HEK293T (cell line): ENCODE data around the gene FRYL.

Source experiments
- CTCF ChIA-PET: fragments of 350-600 bp; formaldehyde crosslinking; extraction: SDS; loops from one replicate; lab custom pipeline; 2021; ENCODE audit warnings: antibody characterized with exemption, inconsistent platforms; lab: Yijun Ruan, JAX
- POLR2A ChIA-PET: fragments of 350-600 bp; formaldehyde crosslinking; extraction: SDS; loops from one replicate; lab custom pipeline; 2020; ENCODE audit warnings: antibody characterized with exemption, inconsistent platforms; lab: Yijun Ruan, JAX
- DNase-seq: peaks from one replicate; pipeline ENCODE4 v3.0.0; 2012; ENCODE audit warnings: mixed read lengths; ENCODE audit errors: extremely low spot score
- ARNT ChIP-seq: fragments of 450-650 bp; IDR thresholded peaks from 2 replicates; pipeline ENCODE4 v1.6.1; 2017; ENCODE audit warnings: mild to moderate bottlenecking
- BHLHE40 ChIP-seq: fragments of 450-650 bp; IDR thresholded peaks from 2 replicates; pipeline ENCODE4 v1.6.1; 2016; ENCODE audit warnings: mild to moderate bottlenecking, moderate library complexity, borderline replicate concordance
- CTBP1 ChIP-seq: fragments of 450-650 bp; IDR thresholded peaks from 2 replicates; pipeline ENCODE4 v1.6.1; 2016; ENCODE audit warnings: borderline replicate concordance
- ELF4 ChIP-seq: fragments of 450-650 bp; IDR thresholded peaks from 2 replicates; pipeline ENCODE4 v1.6.1; 2017; ENCODE audit warnings: antibody characterized with exemption
- FOXA1 ChIP-seq: fragments of 450-650 bp; IDR thresholded peaks from 2 replicates; pipeline ENCODE4 v1.6.1; 2016; ENCODE audit warnings: mild to moderate bottlenecking
- FOXK2 ChIP-seq: fragments of 450-650 bp; IDR thresholded peaks from 2 replicates; pipeline ENCODE4 v1.6.1; 2016; ENCODE audit warnings: mild to moderate bottlenecking
- FOXM1 ChIP-seq: fragments of 450-650 bp; IDR thresholded peaks from 2 replicates; pipeline ENCODE4 v1.6.1; 2017; ENCODE audit warnings: mild to moderate bottlenecking, borderline replicate concordance
- HDGF ChIP-seq: fragments of 450-650 bp; IDR thresholded peaks from 2 replicates; pipeline ENCODE4 v1.6.1; 2017; ENCODE audit warnings: antibody characterized with exemption, borderline replicate concordance
- L3MBTL2 ChIP-seq: fragments of 450-650 bp; conservative IDR thresholded peaks from 2 replicates; pipeline ENCODE4 v1.6.1; 2016; ENCODE audit warnings: mild to moderate bottlenecking
- LEF1 ChIP-seq: fragments of 450-650 bp; IDR thresholded peaks from 2 replicates; pipeline ENCODE4 v1.6.1; 2017; ENCODE audit warnings: mild to moderate bottlenecking, borderline replicate concordance
- NFRKB ChIP-seq: fragments of 450-650 bp; IDR thresholded peaks from 2 replicates; pipeline ENCODE4 v1.6.1; 2016; ENCODE audit warnings: mild to moderate bottlenecking, moderate library complexity
- SP1 ChIP-seq: fragments of 450-650 bp; IDR thresholded peaks from 2 replicates; pipeline ENCODE4 v1.6.1; 2017
- SUZ12 ChIP-seq: fragments of 450-650 bp; IDR thresholded peaks from 2 replicates; pipeline ENCODE4 v1.6.1; 2016; ENCODE audit warnings: mild to moderate bottlenecking
- TARDBP ChIP-seq: fragments of 450-650 bp; IDR thresholded peaks from 2 replicates; pipeline ENCODE4 v1.6.1; 2016
- ZNF384 ChIP-seq: fragments of 450-650 bp; IDR thresholded peaks from 2 replicates; pipeline ENCODE4 v1.6.1; 2016
- TF ChIP-seq, protein P1 (sequence below): fragments of 450-650 bp; IDR thresholded peaks from 2 replicates; pipeline ENCODE4 v1.6.1; 2016

FRYL gene

DNA sequence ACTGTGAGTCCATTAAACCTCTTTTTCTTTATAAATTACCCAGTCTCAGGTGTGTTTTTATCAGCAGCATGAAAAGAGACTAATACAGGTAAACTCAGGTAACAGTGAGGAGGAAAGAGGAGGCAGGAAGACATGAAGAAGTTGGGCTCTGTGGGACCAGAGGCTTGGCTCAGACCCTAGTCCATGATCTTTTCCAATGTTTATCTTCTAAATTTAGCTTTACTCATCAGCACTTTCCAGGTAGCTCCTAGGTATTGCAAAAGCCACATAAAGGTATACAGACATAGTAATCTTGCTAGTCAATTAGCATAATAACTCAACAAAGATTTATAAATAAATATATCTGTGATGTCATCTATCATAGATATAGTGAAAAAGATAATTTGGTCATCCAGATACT lies 11.2 kb upstream of the FRYL start:
- DNase-seq, result no peak
- TF ChIP-seq SUZ12 (no peak), FOXK2 (no peak), ARNT (no peak), NFRKB (no peak), ELF4 (no peak), FOXA1 (no peak), FOXM1 (no peak), ZNF384 (no peak), CTBP1 (no peak), LEF1 (no peak), HDGF (no peak), BHLHE40 (no peak), SP1 (no peak), L3MBTL2 (no peak), TARDBP (no peak)
- TF ChIP-seq, protein P1, sequence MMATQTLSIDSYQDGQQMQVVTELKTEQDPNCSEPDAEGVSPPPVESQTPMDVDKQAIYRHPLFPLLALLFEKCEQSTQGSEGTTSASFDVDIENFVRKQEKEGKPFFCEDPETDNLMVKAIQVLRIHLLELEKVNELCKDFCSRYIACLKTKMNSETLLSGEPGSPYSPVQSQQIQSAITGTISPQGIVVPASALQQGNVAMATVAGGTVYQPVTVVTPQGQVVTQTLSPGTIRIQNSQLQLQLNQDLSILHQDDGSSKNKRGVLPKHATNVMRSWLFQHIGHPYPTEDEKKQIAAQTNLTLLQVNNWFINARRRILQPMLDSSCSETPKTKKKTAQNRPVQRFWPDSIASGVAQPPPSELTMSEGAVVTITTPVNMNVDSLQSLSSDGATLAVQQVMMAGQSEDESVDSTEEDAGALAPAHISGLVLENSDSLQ, result no peak
- POLR2A ChIA-PET, result no interaction called here
- CTCF ChIA-PET, result no interaction called here

DNA sequence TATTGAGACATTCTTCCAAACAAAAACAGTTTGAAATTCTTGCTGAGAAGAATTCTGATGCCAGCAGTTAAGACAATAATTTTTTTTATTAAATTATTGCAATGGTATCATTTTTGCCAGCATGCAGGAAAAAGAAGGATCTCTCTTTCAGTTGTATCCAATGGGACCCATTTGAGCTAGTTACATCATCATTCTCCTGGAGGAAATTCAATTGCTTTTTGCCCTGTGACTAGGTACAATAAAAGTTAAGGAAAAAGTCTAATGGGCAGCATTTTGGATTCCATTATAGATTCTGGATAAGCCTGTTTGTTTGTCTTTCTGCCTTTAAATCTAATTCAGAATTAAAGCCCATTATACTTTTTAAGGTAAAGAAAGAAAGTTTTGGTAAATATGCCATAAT lies 10.5 kb upstream of the FRYL start:
- TF ChIP-seq SP1 (no peak), LEF1 (no peak), BHLHE40 (no peak), L3MBTL2 (no peak), CTBP1 (no peak), FOXA1 (no peak), FOXM1 (no peak), NFRKB (no peak), SUZ12 (no peak), ZNF384 (no peak), HDGF (no peak), TARDBP (no peak), ELF4 (no peak), ARNT (no peak), FOXK2 (no peak)
- TF ChIP-seq, protein P1, result no peak
- DNase-seq, result no peak
- CTCF ChIA-PET, result interaction anchor here (0.6 kb wide), 1 partner anchor 60 kb away, joined by 3 read pairs; no protein-coding TSS in a partner anchor
- POLR2A ChIA-PET, result no interaction called here

DNA sequence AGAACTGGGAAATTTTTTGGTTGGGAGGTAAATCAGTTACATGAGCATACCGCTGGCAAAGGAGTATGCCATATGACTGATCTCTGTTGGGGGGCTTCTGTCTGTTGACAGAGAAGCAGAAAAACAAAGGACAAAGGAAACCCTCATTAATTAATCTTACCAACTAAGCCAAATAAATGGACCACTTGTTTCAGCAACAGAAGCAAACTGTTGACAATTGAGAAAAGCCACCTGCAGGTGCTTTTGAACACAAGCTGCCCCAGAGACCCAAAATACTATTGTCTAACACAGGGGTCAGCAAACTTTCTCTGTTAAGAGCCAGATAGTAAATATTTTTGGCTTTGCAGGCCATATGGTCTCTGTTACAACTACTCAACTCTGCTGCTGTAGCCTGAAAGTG lies 7.0 kb upstream of the FRYL start:
- TF ChIP-seq L3MBTL2 (no peak), LEF1 (no peak), TARDBP (no peak), SP1 (no peak), ARNT (no peak), FOXM1 (no peak)
- CTCF ChIA-PET, result no interaction called here
- DNase-seq, result no peak
- POLR2A ChIA-PET, result no interaction called here

DNA sequence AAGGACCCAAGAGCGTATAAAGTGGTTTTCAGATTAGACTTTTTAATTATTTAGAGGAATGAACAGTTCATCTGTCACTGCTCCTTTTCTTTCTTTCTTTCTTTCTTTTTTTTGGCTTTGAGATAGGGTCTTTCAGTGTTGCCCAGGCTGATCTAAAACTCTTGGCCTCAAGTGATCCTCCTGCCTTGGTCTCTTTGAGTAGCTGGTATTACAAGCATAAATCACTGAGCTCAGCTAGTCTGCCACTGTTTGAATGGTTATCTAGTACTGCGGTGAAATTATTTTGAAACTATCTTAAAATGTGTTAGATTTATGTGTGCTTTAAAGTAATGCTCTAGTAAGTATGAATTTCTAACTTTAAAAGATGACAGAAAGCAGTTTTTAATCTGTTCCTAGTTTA lies 6.5 kb upstream of the FRYL start:
- TF ChIP-seq BHLHE40, result no peak
- no peak for TF ChIP-seq L3MBTL2
- TF ChIP-seq NFRKB, result no peak
- no peak for TF ChIP-seq HDGF
- TF ChIP-seq ARNT, result no peak
- TF ChIP-seq FOXK2, result no peak
- TF ChIP-seq ELF4, result no peak
- TF ChIP-seq FOXM1, result no peak
- TF ChIP-seq TARDBP, result no peak
- TF ChIP-seq LEF1, result no peak
- POLR2A ChIA-PET, result no interaction called here
- no peak for DNase-seq
- CTCF ChIA-PET, result no interaction called here

DNA sequence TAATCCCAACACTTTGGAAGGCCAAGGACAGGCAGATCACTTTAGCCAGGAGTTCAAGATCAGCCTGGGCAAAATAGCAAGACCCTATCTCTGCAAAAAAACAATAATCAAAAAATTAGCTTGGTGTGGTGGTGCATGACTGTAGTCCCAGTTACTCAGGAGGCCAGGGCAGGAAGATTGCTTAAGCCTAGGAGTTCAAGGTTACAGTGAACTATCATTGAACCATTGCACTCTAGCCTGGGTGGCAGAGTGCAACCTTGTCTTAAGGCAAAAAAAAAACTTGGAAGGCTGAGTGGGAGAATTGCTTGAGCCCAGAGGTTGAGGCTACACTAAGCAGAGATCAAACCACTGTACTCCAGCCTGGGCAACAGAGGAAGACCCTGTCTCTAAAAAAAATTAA lies 5.2 kb upstream of the FRYL start:
- CTCF ChIA-PET, result no interaction called here

DNA sequence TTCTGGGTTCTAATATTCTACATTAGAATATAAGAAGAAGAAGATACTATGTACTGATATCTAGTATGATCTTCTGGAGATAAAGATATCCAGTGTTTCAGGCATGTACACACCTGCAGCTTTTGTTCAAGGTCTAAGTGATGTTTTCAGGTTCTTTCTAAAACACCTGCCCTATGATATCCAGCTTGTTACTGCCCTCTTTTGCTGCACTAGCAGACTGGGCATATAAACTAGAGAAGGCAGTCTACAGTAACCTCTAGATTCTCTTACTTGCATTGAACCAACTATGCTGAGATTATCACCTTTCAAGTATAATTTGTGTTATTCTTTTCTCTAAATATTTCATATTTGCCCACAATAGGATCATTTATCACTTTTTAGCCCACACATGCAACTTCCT lies 1.9 kb upstream of the FRYL start:
- ChIA-PET CTCF (no interaction called here), POLR2A (no interaction called here)
- TF ChIP-seq ARNT, result no peak
- TF ChIP-seq FOXK2, result no peak
- TF ChIP-seq FOXA1, result no peak
- TF ChIP-seq L3MBTL2, result no peak
- TF ChIP-seq ZNF384, result no peak
- TF ChIP-seq FOXM1, result no peak
- TF ChIP-seq BHLHE40, result no peak
- TF ChIP-seq CTBP1, result no peak
- no peak for TF ChIP-seq HDGF
- TF ChIP-seq SP1, result no peak
- DNase-seq, result no peak

More for the DNA sequence above, 5.2 kb upstream of the FRYL start:
- TF ChIP-seq, protein P1, result no peak
- no peak for TF ChIP-seq BHLHE40
- TF ChIP-seq HDGF, result no peak
- TF ChIP-seq CTBP1, result no peak
- TF ChIP-seq FOXM1, result no peak
- TF ChIP-seq FOXK2, result no peak
- no peak for TF ChIP-seq ARNT
- TF ChIP-seq ELF4, result no peak
- no peak for TF ChIP-seq TARDBP
- no peak for TF ChIP-seq NFRKB
- TF ChIP-seq SP1, result no peak
- TF ChIP-seq SUZ12, result no peak
- no peak for TF ChIP-seq ZNF384
- TF ChIP-seq LEF1, result no peak
- no peak for TF ChIP-seq FOXA1
- no peak for DNase-seq
- POLR2A ChIA-PET, result no interaction called here

DNA sequence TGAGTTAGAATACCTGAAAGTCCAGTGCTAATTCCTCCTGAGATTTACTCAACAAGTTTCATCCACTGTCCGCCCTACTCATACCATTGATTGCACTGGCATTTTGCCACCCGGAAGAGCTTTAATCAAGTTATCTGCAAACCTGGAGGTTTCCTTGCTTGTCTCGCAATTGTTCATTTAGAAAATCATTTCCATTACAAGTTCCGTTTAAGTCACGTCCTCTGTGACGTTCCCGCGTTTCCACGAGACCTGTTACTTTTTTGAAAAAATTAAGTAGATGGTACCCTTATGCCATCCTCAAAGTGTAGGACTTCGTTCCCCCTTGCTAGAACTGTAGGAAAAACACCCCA lies 761 bp upstream of the FRYL start:
- ChIA-PET CTCF (no interaction called here), POLR2A (interaction anchor here (0.8 to 1.2 kb wide), 8 partner anchors 11 to 201 kb away, joined by 3 to 4 read pairs (median 3); no protein-coding TSS in a partner anchor)
- TF ChIP-seq, protein P1, result no peak
- TF ChIP-seq TARDBP (no peak), HDGF (no peak), FOXM1 (no peak), FOXA1 (no peak), ZNF384 (no peak), SP1 (no peak)
- DNase-seq, result no peak
